Gastroesophageal sphincter (tissue), 3 donors: ENCODE data around the gene LSP1.

ENCODE experiments used
- CTCF ChIP-seq, 4 experiments: fragments of 200-600 bp in 2 of 4; fragments of 450-650 bp in 2 of 4; sonication (generic) in 1 of 4; IDR thresholded peaks; one replicate each; pipeline ENCODE4 v1.5.1; 2017 to 2019; ENCODE audit warnings: antibody characterized with exemption in 4 of 4, mild to moderate bottlenecking in 2 of 4, moderate library complexity in 2 of 4
- POLR2A ChIP-seq, 2 donors: fragments of 450-650 bp; IDR thresholded peaks; one replicate each; pipeline ENCODE4 v1.6.1; 2017; ENCODE audit warnings: antibody characterized with exemption in 2 of 2, mild to moderate bottlenecking in 2 of 2, moderate library complexity in 1 of 2

GRCh38 chr11:1858154-1858553, 5.3 kb downstream of the LSP1 start:
- TF ChIP-seq POLR2A (IDR thresholded peaks at IDR 0.05), result no peak
- TF ChIP-seq CTCF (IDR thresholded peaks at IDR 0.05), result no peak
